Measurements from ENCODE around the gene SLAMF6. TPM values are rescaled to one million over a fixed set of nuclear protein-coding genes. Genes with fewer than 3 reads are reported as not detected.

Gene SLAMF6
- total and polyA plus RNA-seq, 10 of the 15 experiments (the other 5 are each of a cell fraction or from before 2014, with no cell fraction given): 20.5 to 89.6 (median 36.5) TPM

- TF ChIP-seq ZNF592 (IDR thresholded peaks at IDR 0.05) (no peak), PBX3 (IDR thresholded peaks at IDR 0.05; ENCODE audit: insufficient replicate concordance, low read depth, low read length) (no peak), E2F8 (IDR thresholded peaks at IDR 0.05; ENCODE audit: low read depth, partially characterized antibody) (no peak), NFYB (IDR thresholded peaks at IDR 0.05; ENCODE audit: insufficient read depth, low read depth, low read length) (0 out of 2 replicates have a peak, but pooled peaks have one; percentile 23), RBBP5 (conservative IDR thresholded peaks at IDR 0.05) (no peak), HDAC6 (IDR thresholded peaks at IDR 0.05; ENCODE audit: unreplicated experiment) (no peak), PML (IDR thresholded peaks at IDR 0.05; ENCODE audit: low read length) (no peak), TAF1 (IDR thresholded peaks at IDR 0.05; ENCODE audit: borderline replicate concordance, low read depth, low read length) (no peak), ZBED1 (IDR thresholded peaks at IDR 0.05; ENCODE audit: borderline replicate concordance) (no peak), IKZF1 (conservative IDR thresholded peaks at IDR 0.05) (no peak), HDGF (IDR thresholded peaks at IDR 0.05) (no peak), GATAD2B (conservative IDR thresholded peaks at IDR 0.05; ENCODE audit: low read depth) (no peak), ZSCAN29 (IDR thresholded peaks at IDR 0.05) (no peak), TCF3 (IDR thresholded peaks at IDR 0.05; ENCODE audit: borderline replicate concordance, insufficient read depth, low read depth, low read length) (no peak), TCF12 (IDR thresholded peaks at IDR 0.05; ENCODE audit: low read depth, low read length) (no peak), SMC3 (IDR thresholded peaks at IDR 0.05; ENCODE audit: borderline replicate concordance, low read length) (peak; percentile 25; the same call in 1 of the 2 replicates), CHD2 (IDR thresholded peaks at IDR 0.05; ENCODE audit: borderline replicate concordance, low read depth, low read length) (no peak), PKNOX1 (IDR thresholded peaks at IDR 0.05) (no peak), E2F4 (IDR thresholded peaks at IDR 0.05; ENCODE audit: low read depth, low read length) (no peak), ZNF207 (IDR thresholded peaks at IDR 0.05; ENCODE audit: borderline replicate concordance) (no peak), YY1 (IDR thresholded peaks at IDR 0.05; ENCODE audit: low read depth, low read length) (0 out of 2 replicates have a peak, but pooled peaks have one; percentile 20)
These were observed 62.8 kb downstream of the SLAMF6 start (continued) for GRCh38 chr1:160460214-160460642.
